Prostate gland (tissue), 2 donors: ENCODE results near the gene RGS14.

Source experiments
- CTCF ChIP-seq, 4 experiments: fragments of 200-600 bp in 2 of 4; fragments of 450-650 bp in 2 of 4; sonication (generic) in 2 of 4; IDR thresholded peaks; 1 replicate in 3 of 4; 2 replicates in 1 of 4; pipeline ENCODE4 v1.5.1; 2016 to 2019; ENCODE audit warnings: antibody characterized with exemption in 4 of 4, mild to moderate bottlenecking in 2 of 4, moderate library complexity in 2 of 4
- POLR2A ChIP-seq: fragments of 450-650 bp; IDR thresholded peaks from one replicate; pipeline ENCODE4 v1.6.1; 2016; ENCODE audit warnings: antibody characterized with exemption, mild to moderate bottlenecking
- POLR2AphosphoS5 ChIP-seq: sonication (generic); formaldehyde crosslinking; IDR thresholded peaks from one replicate; pipeline ENCODE4 v1.6.1; 2017; ENCODE audit warnings: antibody characterized with exemption

GRCh38 chr5:177335701-177336065, 22.0 kb upstream of the RGS14 start:
- TF ChIP-seq POLR2A: no peak
- TF ChIP-seq CTCF (IDR thresholded peaks at IDR 0.05): no peak
- no peak for TF ChIP-seq POLR2AphosphoS5
